ENCODE measurements around the gene PTBP3. TPM values are rescaled to one million over a fixed set of nuclear protein-coding genes. Genes with fewer than 3 reads are reported as not detected.

The PTBP3 gene
- total RNA-seq, 1 experiment from 2014 or later, result 100 TPM

DNA sequence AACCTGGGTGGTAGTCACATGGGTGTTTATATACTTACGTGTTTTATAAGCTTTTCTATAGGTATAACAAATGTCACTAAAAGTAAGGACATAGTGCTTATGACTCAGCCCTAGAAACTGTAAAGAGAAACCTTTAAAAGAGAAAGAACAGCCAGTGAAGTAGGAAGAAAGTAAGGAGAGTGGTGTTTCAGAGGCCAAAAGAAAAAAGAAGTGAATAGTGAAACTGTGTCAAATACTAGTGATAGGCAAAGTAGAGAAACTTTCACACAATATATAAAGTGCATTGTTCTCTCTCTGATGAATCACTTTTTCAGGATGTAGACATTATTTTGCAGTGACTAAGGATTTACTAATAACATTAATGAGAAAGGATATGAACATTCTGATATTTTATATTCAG lies 84.1 kb downstream of the PTBP3 start (continued):
- no peak for TF ChIP-seq HMGA2 (CRISPR knock-in tag; IDR thresholded peaks at IDR 0.05)

DNA sequence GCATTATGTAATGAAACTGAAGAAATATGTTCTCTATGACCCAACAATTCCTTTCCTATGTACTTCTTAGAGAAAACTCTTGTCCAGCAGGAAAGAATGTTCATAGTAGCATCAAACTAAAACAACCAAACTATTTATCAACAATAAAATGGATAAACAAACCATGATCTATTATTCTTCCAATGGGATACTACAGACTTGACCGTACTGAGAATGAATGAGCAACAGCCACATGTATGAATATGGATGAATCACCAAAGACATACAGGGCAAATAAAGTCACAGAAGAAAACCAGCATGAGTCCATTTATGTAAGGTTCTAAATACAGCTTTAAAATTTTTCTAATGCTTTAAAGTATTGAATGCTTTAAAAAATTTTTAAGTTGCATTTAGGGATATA lies 84.7 kb downstream of the PTBP3 start:
- ATAC-seq, result no peak
- peaks cover 11% of the 10 kb centered on the region for H3K36me3 Mint-ChIP-seq
- H3K27ac Mint-ChIP-seq, result no peak overlapping the region
- H3K4me1 Mint-ChIP-seq, result no peaks in the 10 kb centered on the region
- ChIA-PET POLR2A (no interaction called here), CTCF (no interaction called here)
- no peak for DNase-seq (ENCODE audit: low spot score)
- no peaks in the 10 kb centered on the region for H3K27me3 Mint-ChIP-seq (ENCODE audit: low read depth)
- TF ChIP-seq PRRX2 (CRISPR knock-in tag; IDR thresholded peaks at IDR 0.05) (no peak), FOXP1 (CRISPR knock-in tag; IDR thresholded peaks at IDR 0.05; ENCODE audit: borderline replicate concordance) (no peak)
- H3K9me3 Mint-ChIP-seq, result no peaks in the 10 kb centered on the region
- H3K4me3 Mint-ChIP-seq, result no peak overlapping the region

DNA sequence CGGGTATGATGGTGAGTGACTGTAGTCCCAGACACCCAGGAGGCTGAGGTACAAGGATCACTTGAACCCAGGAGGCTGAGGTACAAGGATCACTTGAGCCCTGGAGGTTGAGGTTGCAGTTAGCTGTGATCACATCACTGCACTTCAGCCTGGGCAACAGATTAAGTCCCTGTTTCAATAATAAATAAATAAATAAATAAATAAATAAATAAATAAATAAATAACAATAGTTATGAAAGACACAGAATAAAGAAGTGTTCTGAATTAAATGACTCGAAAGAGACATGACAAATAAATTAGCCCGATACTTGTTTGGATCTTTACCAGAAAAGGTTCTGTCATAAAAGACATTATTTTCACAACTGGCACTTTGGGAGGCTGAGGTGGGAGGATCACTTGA lies 86.3 kb downstream of the PTBP3 start:
- DNase-seq (ENCODE audit: low spot score) (no peak), ATAC-seq (no peak)
- no peaks in the 10 kb centered on the region for H3K4me1 Mint-ChIP-seq
- no peaks in the 10 kb centered on the region for H3K9me3 Mint-ChIP-seq
- POLR2A ChIA-PET, result interaction anchor here (0.7 kb wide), 1 partner anchor 67 kb away, joined by 3 read pairs; no protein-coding TSS in a partner anchor
- CTCF ChIA-PET, result no interaction called here
- H3K36me3 Mint-ChIP-seq, result peaks cover 11% of the 10 kb centered on the region
- no peak overlapping the region for H3K4me3 Mint-ChIP-seq
- H3K27me3 Mint-ChIP-seq (ENCODE audit: low read depth), result no peaks in the 10 kb centered on the region
- H3K27ac Mint-ChIP-seq, result no peak overlapping the region
- TF ChIP-seq, protein P1, sequence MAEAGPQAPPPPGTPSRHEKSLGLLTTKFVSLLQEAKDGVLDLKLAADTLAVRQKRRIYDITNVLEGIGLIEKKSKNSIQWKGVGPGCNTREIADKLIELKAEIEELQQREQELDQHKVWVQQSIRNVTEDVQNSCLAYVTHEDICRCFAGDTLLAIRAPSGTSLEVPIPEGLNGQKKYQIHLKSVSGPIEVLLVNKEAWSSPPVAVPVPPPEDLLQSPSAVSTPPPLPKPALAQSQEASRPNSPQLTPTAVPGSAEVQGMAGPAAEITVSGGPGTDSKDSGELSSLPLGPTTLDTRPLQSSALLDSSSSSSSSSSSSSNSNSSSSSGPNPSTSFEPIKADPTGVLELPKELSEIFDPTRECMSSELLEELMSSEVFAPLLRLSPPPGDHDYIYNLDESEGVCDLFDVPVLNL (CRISPR knock-in tag; IDR thresholded peaks at IDR 0.05; ENCODE audit: borderline replicate concordance, low read depth), result no peak
- TF ChIP-seq, protein P2, sequence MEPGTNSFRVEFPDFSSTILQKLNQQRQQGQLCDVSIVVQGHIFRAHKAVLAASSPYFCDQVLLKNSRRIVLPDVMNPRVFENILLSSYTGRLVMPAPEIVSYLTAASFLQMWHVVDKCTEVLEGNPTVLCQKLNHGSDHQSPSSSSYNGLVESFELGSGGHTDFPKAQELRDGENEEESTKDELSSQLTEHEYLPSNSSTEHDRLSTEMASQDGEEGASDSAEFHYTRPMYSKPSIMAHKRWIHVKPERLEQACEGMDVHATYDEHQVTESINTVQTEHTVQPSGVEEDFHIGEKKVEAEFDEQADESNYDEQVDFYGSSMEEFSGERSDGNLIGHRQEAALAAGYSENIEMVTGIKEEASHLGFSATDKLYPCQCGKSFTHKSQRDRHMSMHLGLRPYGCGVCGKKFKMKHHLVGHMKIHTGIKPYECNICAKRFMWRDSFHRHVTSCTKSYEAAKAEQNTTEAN (CRISPR knock-in tag; IDR thresholded peaks at IDR 0.05), result no peak
- TF ChIP-seq, protein P3, sequence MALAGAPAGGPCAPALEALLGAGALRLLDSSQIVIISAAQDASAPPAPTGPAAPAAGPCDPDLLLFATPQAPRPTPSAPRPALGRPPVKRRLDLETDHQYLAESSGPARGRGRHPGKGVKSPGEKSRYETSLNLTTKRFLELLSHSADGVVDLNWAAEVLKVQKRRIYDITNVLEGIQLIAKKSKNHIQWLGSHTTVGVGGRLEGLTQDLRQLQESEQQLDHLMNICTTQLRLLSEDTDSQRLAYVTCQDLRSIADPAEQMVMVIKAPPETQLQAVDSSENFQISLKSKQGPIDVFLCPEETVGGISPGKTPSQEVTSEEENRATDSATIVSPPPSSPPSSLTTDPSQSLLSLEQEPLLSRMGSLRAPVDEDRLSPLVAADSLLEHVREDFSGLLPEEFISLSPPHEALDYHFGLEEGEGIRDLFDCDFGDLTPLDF (CRISPR knock-in tag; IDR thresholded peaks at IDR 0.05), result no peak
- TF ChIP-seq, protein P4, sequence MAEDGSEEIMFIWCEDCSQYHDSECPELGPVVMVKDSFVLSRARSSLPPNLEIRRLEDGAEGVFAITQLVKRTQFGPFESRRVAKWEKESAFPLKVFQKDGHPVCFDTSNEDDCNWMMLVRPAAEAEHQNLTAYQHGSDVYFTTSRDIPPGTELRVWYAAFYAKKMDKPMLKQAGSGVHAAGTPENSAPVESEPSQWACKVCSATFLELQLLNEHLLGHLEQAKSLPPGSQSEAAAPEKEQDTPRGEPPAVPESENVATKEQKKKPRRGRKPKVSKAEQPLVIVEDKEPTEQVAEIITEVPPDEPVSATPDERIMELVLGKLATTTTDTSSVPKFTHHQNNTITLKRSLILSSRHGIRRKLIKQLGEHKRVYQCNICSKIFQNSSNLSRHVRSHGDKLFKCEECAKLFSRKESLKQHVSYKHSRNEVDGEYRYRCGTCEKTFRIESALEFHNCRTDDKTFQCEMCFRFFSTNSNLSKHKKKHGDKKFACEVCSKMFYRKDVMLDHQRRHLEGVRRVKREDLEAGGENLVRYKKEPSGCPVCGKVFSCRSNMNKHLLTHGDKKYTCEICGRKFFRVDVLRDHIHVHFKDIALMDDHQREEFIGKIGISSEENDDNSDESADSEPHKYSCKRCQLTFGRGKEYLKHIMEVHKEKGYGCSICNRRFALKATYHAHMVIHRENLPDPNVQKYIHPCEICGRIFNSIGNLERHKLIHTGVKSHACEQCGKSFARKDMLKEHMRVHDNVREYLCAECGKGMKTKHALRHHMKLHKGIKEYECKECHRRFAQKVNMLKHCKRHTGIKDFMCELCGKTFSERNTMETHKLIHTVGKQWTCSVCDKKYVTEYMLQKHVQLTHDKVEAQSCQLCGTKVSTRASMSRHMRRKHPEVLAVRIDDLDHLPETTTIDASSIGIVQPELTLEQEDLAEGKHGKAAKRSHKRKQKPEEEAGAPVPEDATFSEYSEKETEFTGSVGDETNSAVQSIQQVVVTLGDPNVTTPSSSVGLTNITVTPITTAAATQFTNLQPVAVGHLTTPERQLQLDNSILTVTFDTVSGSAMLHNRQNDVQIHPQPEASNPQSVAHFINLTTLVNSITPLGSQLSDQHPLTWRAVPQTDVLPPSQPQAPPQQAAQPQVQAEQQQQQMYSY (CRISPR knock-in tag; IDR thresholded peaks at IDR 0.05), result no peak
- TF ChIP-seq ZNF671 (CRISPR knock-in tag; IDR thresholded peaks at IDR 0.05) (no peak), TEAD4 (CRISPR knock-in tag; IDR thresholded peaks at IDR 0.05) (no peak), ZNF232 (CRISPR knock-in tag; IDR thresholded peaks at IDR 0.05) (no peak), ESRRA (CRISPR knock-in tag; IDR thresholded peaks at IDR 0.05; ENCODE audit: borderline replicate concordance) (no peak)
- TF ChIP-seq, protein P5, sequence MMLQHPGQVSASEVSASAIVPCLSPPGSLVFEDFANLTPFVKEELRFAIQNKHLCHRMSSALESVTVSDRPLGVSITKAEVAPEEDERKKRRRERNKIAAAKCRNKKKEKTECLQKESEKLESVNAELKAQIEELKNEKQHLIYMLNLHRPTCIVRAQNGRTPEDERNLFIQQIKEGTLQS (CRISPR knock-in tag; conservative IDR thresholded peaks at IDR 0.05), result no peak
- TF ChIP-seq, protein P6, sequence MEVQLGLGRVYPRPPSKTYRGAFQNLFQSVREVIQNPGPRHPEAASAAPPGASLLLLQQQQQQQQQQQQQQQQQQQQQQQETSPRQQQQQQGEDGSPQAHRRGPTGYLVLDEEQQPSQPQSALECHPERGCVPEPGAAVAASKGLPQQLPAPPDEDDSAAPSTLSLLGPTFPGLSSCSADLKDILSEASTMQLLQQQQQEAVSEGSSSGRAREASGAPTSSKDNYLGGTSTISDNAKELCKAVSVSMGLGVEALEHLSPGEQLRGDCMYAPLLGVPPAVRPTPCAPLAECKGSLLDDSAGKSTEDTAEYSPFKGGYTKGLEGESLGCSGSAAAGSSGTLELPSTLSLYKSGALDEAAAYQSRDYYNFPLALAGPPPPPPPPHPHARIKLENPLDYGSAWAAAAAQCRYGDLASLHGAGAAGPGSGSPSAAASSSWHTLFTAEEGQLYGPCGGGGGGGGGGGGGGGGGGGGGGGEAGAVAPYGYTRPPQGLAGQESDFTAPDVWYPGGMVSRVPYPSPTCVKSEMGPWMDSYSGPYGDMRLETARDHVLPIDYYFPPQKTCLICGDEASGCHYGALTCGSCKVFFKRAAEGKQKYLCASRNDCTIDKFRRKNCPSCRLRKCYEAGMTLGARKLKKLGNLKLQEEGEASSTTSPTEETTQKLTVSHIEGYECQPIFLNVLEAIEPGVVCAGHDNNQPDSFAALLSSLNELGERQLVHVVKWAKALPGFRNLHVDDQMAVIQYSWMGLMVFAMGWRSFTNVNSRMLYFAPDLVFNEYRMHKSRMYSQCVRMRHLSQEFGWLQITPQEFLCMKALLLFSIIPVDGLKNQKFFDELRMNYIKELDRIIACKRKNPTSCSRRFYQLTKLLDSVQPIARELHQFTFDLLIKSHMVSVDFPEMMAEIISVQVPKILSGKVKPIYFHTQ (CRISPR knock-in tag; IDR thresholded peaks at IDR 0.05), result no peak
- TF ChIP-seq, protein P7, sequence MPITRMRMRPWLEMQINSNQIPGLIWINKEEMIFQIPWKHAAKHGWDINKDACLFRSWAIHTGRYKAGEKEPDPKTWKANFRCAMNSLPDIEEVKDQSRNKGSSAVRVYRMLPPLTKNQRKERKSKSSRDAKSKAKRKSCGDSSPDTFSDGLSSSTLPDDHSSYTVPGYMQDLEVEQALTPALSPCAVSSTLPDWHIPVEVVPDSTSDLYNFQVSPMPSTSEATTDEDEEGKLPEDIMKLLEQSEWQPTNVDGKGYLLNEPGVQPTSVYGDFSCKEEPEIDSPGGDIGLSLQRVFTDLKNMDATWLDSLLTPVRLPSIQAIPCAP (CRISPR knock-in tag; IDR thresholded peaks at IDR 0.05), result no peak
- TF ChIP-seq, protein P8, sequence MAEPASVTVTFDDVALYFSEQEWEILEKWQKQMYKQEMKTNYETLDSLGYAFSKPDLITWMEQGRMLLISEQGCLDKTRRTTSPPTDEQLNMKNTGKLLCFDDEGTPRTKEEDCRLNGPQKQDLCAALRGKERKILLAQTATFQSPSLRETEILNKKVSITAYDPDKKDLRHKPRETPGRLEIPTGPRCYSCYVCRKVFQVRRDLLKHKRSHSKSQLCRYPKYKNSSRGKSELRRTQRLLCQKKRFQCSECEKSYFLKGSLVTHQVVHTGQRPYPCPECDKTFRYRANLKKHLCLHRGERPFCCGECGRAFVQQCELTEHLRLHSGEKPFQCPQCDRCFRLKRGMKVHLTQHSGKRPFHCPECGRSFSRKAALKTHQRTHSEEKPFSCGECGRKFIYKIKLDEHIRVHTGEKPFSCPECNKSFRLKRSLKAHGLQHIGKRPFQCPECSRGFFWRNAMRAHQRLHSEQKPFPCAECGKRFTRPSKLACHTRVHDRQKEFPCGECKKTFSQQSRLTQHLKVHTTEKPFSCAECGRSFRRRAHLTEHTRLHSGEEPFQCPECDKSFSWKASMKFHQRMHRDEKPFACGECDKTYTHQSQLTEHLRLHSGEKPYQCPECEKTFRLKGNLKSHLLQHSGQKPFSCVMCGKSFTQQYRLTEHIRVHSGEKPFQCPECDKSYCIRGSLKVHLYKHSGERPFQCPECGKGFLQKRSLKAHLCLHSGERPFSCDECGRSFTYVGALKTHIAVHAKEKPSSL (CRISPR knock-in tag; conservative IDR thresholded peaks at IDR 0.05), result no peak
- TF ChIP-seq, protein P9, sequence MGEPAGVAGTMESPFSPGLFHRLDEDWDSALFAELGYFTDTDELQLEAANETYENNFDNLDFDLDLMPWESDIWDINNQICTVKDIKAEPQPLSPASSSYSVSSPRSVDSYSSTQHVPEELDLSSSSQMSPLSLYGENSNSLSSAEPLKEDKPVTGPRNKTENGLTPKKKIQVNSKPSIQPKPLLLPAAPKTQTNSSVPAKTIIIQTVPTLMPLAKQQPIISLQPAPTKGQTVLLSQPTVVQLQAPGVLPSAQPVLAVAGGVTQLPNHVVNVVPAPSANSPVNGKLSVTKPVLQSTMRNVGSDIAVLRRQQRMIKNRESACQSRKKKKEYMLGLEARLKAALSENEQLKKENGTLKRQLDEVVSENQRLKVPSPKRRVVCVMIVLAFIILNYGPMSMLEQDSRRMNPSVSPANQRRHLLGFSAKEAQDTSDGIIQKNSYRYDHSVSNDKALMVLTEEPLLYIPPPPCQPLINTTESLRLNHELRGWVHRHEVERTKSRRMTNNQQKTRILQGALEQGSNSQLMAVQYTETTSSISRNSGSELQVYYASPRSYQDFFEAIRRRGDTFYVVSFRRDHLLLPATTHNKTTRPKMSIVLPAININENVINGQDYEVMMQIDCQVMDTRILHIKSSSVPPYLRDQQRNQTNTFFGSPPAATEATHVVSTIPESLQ (CRISPR knock-in tag; IDR thresholded peaks at IDR 0.05), result no peak
